Fibroblast of villous mesenchyme (primary cell): ENCODE data around the gene AFAP1. TPM values are rescaled to one million over a fixed set of nuclear protein-coding genes. Genes with fewer than 3 reads are reported as not detected.

Experiments used
- DNase-seq: peaks from one replicate; pipeline ENCODE4 v3.0.0-alpha.2; 2010; ENCODE audit warnings: low read depth
- H3K4me3 ChIP-seq: 2 replicates; pipeline ENCODE4 v1.5.1; 2011; ENCODE audit warnings: low read depth, mild to moderate bottlenecking, low read length
- total RNA-seq: library from RNA; depleted of rRNA; stranded (reverse); fragments of >200 nt; gene quantifications from 2 replicates; pipeline ENCODE4 v1.2.3, GENCODE V29; 2012
- TF ChIP-seq, protein P1 (sequence below): IDR thresholded peaks from 2 replicates; pipeline ENCODE4 v1.5.1; 2012; ENCODE audit warnings: low read depth, mild to moderate bottlenecking, low read length; ENCODE audit not compliant: insufficient read depth

Gene AFAP1
- total RNA-seq, 1 donor, result 133 TPM

GRCh38 chr4:7983296-7983695, 43.6 kb upstream of the AFAP1 start:
- no peak for DNase-seq
- TF ChIP-seq, protein P1, sequence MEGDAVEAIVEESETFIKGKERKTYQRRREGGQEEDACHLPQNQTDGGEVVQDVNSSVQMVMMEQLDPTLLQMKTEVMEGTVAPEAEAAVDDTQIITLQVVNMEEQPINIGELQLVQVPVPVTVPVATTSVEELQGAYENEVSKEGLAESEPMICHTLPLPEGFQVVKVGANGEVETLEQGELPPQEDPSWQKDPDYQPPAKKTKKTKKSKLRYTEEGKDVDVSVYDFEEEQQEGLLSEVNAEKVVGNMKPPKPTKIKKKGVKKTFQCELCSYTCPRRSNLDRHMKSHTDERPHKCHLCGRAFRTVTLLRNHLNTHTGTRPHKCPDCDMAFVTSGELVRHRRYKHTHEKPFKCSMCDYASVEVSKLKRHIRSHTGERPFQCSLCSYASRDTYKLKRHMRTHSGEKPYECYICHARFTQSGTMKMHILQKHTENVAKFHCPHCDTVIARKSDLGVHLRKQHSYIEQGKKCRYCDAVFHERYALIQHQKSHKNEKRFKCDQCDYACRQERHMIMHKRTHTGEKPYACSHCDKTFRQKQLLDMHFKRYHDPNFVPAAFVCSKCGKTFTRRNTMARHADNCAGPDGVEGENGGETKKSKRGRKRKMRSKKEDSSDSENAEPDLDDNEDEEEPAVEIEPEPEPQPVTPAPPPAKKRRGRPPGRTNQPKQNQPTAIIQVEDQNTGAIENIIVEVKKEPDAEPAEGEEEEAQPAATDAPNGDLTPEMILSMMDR, result no peak
- H3K4me3 ChIP-seq, result no peak overlapping the region

GRCh38 chr4:7981738-7982394, 42.2 kb upstream of the AFAP1 start:
- H3K4me3 ChIP-seq, result no peak overlapping the region
- TF ChIP-seq, protein P1, result no peak
- DNase-seq, result no peak

- TF ChIP-seq, protein P1, result no peak
- no peak for DNase-seq
- no peak overlapping the region for H3K4me3 ChIP-seq
Observed at GRCh38 chr4:7980036-7980435, 40.4 kb upstream of the AFAP1 start.

GRCh38 chr4:7979652-7979968, 39.9 kb upstream of the AFAP1 start:
- no peak overlapping the region for H3K4me3 ChIP-seq
- no peak for DNase-seq
- TF ChIP-seq, protein P1, result no peak

DNA sequence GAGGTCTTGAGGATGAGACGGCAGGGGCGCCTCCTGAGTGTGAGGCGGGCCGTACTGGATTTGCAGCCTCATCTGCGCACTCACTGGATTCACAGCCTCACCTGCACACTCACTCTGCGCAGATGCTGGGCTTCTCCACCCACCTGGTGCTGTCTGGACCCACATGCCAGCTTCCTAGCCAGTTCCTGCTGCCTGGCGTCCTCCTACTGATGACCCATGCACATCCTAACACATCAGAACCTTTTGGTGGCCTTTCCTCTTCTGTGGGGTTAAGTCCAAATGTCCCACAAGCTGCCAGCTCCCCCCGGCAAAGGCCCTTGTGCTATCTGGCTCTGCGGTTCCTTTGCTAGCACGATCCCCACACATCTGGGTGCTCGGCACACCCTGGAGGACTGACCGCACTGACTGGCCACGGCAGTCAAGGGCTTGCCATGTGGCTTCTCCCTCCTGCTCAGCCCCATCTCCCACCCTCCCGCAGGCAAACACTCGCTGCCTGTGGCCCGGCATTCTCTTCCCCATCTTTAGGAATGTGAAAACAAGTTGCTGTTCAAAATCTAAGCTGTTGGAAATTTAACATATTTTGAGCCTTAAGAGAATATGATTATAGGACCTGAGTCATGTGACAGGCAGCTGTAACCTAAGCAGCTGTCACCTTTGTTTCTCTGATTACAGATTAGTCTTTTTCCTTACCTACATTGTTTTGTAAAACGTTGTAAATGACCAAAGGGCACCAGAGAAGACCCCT, 39.4 kb upstream of the AFAP1 start:
- DNase-seq, result peak; percentile 67
- TF ChIP-seq, protein P1, result no peak
- no peak overlapping the region for H3K4me3 ChIP-seq

DNA sequence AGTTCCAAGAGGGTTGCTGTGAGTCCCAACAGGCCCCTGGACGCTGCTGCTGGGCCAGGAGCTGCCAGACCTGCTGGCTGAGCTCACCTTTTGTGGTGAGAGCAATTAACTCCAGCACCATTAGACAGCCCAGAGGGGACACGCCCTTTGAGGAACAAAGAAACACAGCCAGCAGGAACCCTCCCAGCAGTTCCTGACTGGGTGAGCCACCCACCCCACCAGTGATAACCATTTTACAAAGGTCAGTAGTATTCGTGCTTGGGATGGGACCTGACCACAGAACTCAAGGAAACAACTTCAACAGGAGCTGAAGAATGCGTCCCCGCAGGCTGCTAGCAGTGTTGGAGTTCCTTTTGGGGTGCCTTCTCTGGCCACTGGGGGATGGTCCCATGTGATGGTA, 38.8 kb upstream of the AFAP1 start:
- TF ChIP-seq, protein P1, result no peak
- no peak overlapping the region for H3K4me3 ChIP-seq
- no peak for DNase-seq
